Activated CD4-positive, alpha-beta T cell treated with anti-CD3 and anti-CD28 coated beads, Interleukin-2, amount 50 U/mL, for 1 hour (primary cell): ENCODE results near the gene ZNF287.
"Not testable (repeated sequence)": the region's sequence is repeated elsewhere in the genome, so short reads cannot be mapped to it uniquely, and the experiment has no call there.

Experiments used
- DNase-seq: peaks from one replicate; pipeline ENCODE4 v3.0.0-alpha.2; 2020

ZNF287 gene

GRCh38 chr17:16568541-16569357 lies at the start of gene ZNF287:
TSS of gene ZNF287 (minus strand) at chr17:16569204. CDS start at chr17:16567731, 1,473 bp downstream.
- DNase-seq, result peak; percentile 93

- no peak for DNase-seq
Measured at GRCh38 chr17:16617481-16618060, 48.6 kb upstream of the ZNF287 start.

- DNase-seq, result no peak
Measured at GRCh38 chr17:16599537-16599936, 30.5 kb upstream of the ZNF287 start.

GRCh38 chr17:16593356-16594102 lies 24.5 kb upstream of the ZNF287 start:
- DNase-seq, result no peak

GRCh38 chr17:16589097-16589969 lies 20.3 kb upstream of the ZNF287 start:
- DNase-seq, result peak; percentile 92

GRCh38 chr17:16585796-16586195 lies 16.8 kb upstream of the ZNF287 start:
- no peak for DNase-seq

GRCh38 chr17:16584273-16584995 lies 15.4 kb upstream of the ZNF287 start:
- peak; percentile 95 for DNase-seq

- DNase-seq, result no peak
Measured at GRCh38 chr17:16583781-16584180, 14.8 kb upstream of the ZNF287 start.

GRCh38 chr17:16573466-16573865 lies 4.5 kb upstream of the ZNF287 start:
- no peak for DNase-seq

- no peak for DNase-seq
Measured at GRCh38 chr17:16569358-16569712, 331 bp upstream of the ZNF287 start.

GRCh38 chr17:16552637-16553045 lies 16.4 kb downstream of the ZNF287 start:
- no peak for DNase-seq

GRCh38 chr17:16551878-16552636 lies 16.9 kb downstream of the ZNF287 start:
- no peak for DNase-seq

- DNase-seq, result no peak
Measured at GRCh38 chr17:16537130-16537458, 31.9 kb downstream of the ZNF287 start.

GRCh38 chr17:16534236-16534635 lies 34.8 kb downstream of the ZNF287 start:
- DNase-seq, result no peak

GRCh38 chr17:16529906-16530305 lies 39.1 kb downstream of the ZNF287 start:
- no peak for DNase-seq

GRCh38 chr17:16527298-16527697 lies 41.7 kb downstream of the ZNF287 start:
- no peak for DNase-seq

- DNase-seq, result not testable (repeated sequence)
Measured at GRCh38 chr17:16525556-16525955, 43.4 kb downstream of the ZNF287 start.

- peak; percentile 54 for DNase-seq
Measured at GRCh38 chr17:16521070-16521727, 47.8 kb downstream of the ZNF287 start.

GRCh38 chr17:16519021-16519420 lies 50.0 kb downstream of the ZNF287 start:
- no peak for DNase-seq

GRCh38 chr17:16517477-16517876 lies 51.5 kb downstream of the ZNF287 start:
- no peak for DNase-seq

GRCh38 chr17:16516594-16517051 lies 52.4 kb downstream of the ZNF287 start:
- no peak for DNase-seq
